CD4-positive, alpha-beta T cell (primary cell): Measurements from ENCODE around the gene EMILIN3. TPM values are rescaled to one million over a fixed set of nuclear protein-coding genes. Genes with fewer than 3 reads are reported as not detected.

Experiments
- ATAC-seq: fragments of 200-7000 bp; cut with Tn5 transposase; one replicate; pipeline ENCODE4 v1.10.0; 2022; ENCODE audit warnings: mild to moderate bottlenecking; ENCODE audit not compliant: poor library complexity
- CTCF ChIA-PET: fragments of 350-600 bp; sonication (Branson Sonifier 250); formaldehyde crosslinking; loops from one replicate; lab custom pipeline; 2021; ENCODE audit warnings: antibody characterized with exemption, inconsistent platforms; lab: Charles Lee
- POLR2A ChIA-PET: fragments of 350-600 bp; sonication (Branson Sonifier 250); formaldehyde crosslinking; loops from one replicate; lab custom pipeline; 2021; ENCODE audit warnings: antibody characterized with exemption, inconsistent platforms; lab: Charles Lee
- DNase-seq, 14 experiments: peaks; one replicate each; pipeline ENCODE4 v3.0.0-alpha.2; 2013 to 2020; ENCODE audit warnings: mixed read lengths in 2 of 14
- H3K27ac ChIP-seq, 2 donors: one replicate each; pipeline versions ENCODE4 v1.5.1 to v1.7.0; 2013; ENCODE audit warnings: low read length in 2 of 2, low read depth in 1 of 2, mild to moderate bottlenecking in 1 of 2
- H3K27me3 ChIP-seq, 2 experiments: 1 replicate in 1 of 2; 2 replicates in 1 of 2; pipeline versions ENCODE4 v1.6.1 to v1.7.0; 2013; ENCODE audit warnings: low read length in 2 of 2, control low read depth in 1 of 2, mild to moderate bottlenecking in 1 of 2, moderate library complexity in 1 of 2; ENCODE audit not compliant: insufficient read depth in 2 of 2, control insufficient read depth in 1 of 2
- H3K36me3 ChIP-seq: one replicate; pipeline ENCODE4 v1.6.1; 2013; ENCODE audit warnings: low read length, control low read depth; ENCODE audit not compliant: insufficient read depth
- H3K4me1 ChIP-seq: one replicate; pipeline ENCODE4 v1.6.1; 2013; ENCODE audit warnings: low read length, control low read depth; ENCODE audit not compliant: insufficient read depth
- H3K4me3 ChIP-seq: one replicate; pipeline ENCODE4 v1.5.1; 2013; ENCODE audit warnings: mild to moderate bottlenecking, low read length, moderate library complexity
- H3K9me3 ChIP-seq, 2 experiments: 1 replicate in 1 of 2; 2 replicates in 1 of 2; pipeline versions ENCODE4 v1.6.1 to v1.7.0; 2013; ENCODE audit warnings: low read length in 2 of 2, mild to moderate bottlenecking in 2 of 2, control low read depth in 1 of 2, moderate library complexity in 1 of 2; ENCODE audit not compliant: control insufficient read depth in 1 of 2, insufficient read depth in 1 of 2
- H3K27ac Mint-ChIP-seq: one replicate; pipeline ENCODE4 v1.8.0; 2020; ENCODE audit warnings: mixed read lengths
- H3K27me3 Mint-ChIP-seq: one replicate; pipeline ENCODE4 v1.8.0; 2021; ENCODE audit warnings: mixed read lengths
- H3K36me3 Mint-ChIP-seq: one replicate; pipeline ENCODE4 v1.8.0; 2021; ENCODE audit warnings: low read depth, mixed read lengths
- H3K4me1 Mint-ChIP-seq: one replicate; pipeline ENCODE4 v1.8.0; 2021; ENCODE audit warnings: low read depth, mixed read lengths
- H3K4me3 Mint-ChIP-seq: one replicate; pipeline ENCODE4 v1.8.0; 2020; ENCODE audit warnings: mild to moderate bottlenecking, mixed read lengths
- H3K9me3 Mint-ChIP-seq: one replicate; pipeline ENCODE4 v1.8.0; 2020; ENCODE audit warnings: mixed read lengths
- CTCF ChIP-seq: fragments of 200-600 bp; IDR thresholded peaks from one replicate; pipeline ENCODE4 v1.8.0; 2022; ENCODE audit warnings: antibody characterized with exemption, mild to moderate bottlenecking
- intact Hi-C, 2 experiments: fragments of 100-400 bp; cut with DNase I in 1 of 2; cut with micrococcal nuclease in 1 of 2; formaldehyde crosslinking; loops; one replicate each; pipeline versions ENCODE4 v1.15.1 to v1.9.0; 2023 to 2025; cut with DNase I, micrococcal nuclease
- total RNA-seq, 174 experiments: library from RNA in 2 of 174; stranded (reverse) in 2 of 174; gene quantifications; one replicate each; pipeline ENCODE4 v1.2.3 and lab custom pipeline; 2021 to 2026

EMILIN3 gene
- total RNA-seq, 2 experiments from 2014 or later = 0.11 to 0.22 TPM

GRCh38 chr20:41363601-41364000 lies 3.0 kb downstream of the EMILIN3 start:
- Histone ChIP-seq H3K9me3 (no peaks in the 10 kb centered on the region), H3K36me3 (no peaks in the 10 kb centered on the region), H3K27ac (no peak overlapping the region), H3K4me1 (no peaks in the 10 kb centered on the region), H3K4me3 (no peak overlapping the region), H3K27me3 (peaks cover 15 to 28% of the 10 kb centered on the region in 2 experiments)
- no peaks in the 10 kb centered on the region for H3K9me3 Mint-ChIP-seq
- no peak for TF ChIP-seq CTCF
- H3K4me1 Mint-ChIP-seq = peaks cover 8% of the 10 kb centered on the region
- no peak overlapping the region for H3K27ac Mint-ChIP-seq
- peaks cover 26% of the 10 kb centered on the region for H3K27me3 Mint-ChIP-seq
- no peak for DNase-seq
- H3K4me3 Mint-ChIP-seq = no peak overlapping the region
- no peaks in the 10 kb centered on the region for H3K36me3 Mint-ChIP-seq
- ChIA-PET POLR2A (no interaction called here), CTCF (no interaction called here)
- intact Hi-C loops = no loop called here
- ATAC-seq = no peak

- no peaks in the 10 kb centered on the region for H3K9me3 ChIP-seq
- no peaks in the 10 kb centered on the region for H3K36me3 Mint-ChIP-seq
- no peaks in the 10 kb centered on the region for H3K4me1 ChIP-seq
- H3K9me3 Mint-ChIP-seq = no peaks in the 10 kb centered on the region
- H3K27me3 ChIP-seq = peaks cover 15 to 23% of the 10 kb centered on the region in 2 experiments
- H3K27ac ChIP-seq = no peak overlapping the region
- no peak for TF ChIP-seq CTCF
- intact Hi-C loops = no loop called here
- H3K27ac Mint-ChIP-seq = no peak overlapping the region
- ATAC-seq (no peak), DNase-seq (no peak)
- ChIA-PET CTCF (no interaction called here), POLR2A (no interaction called here)
- H3K36me3 ChIP-seq = no peaks in the 10 kb centered on the region
- H3K4me3 Mint-ChIP-seq = no peak overlapping the region
- H3K4me1 Mint-ChIP-seq = peaks cover 8% of the 10 kb centered on the region
- H3K27me3 Mint-ChIP-seq = peaks cover 21% of the 10 kb centered on the region
- no peak overlapping the region for H3K4me3 ChIP-seq
Observed at GRCh38 chr20:41362748-41363140, 3.9 kb downstream of the EMILIN3 start.

- no peak overlapping the region for H3K27ac Mint-ChIP-seq
- DNase-seq (no peak), ATAC-seq (no peak)
- TF ChIP-seq CTCF = no peak
- peaks cover 10 to 16% of the 10 kb centered on the region in 2 experiments for H3K27me3 ChIP-seq
- peaks cover under 1% of the 10 kb centered on the region for H3K4me1 Mint-ChIP-seq
- intact Hi-C loops = no loop called here
- peaks cover 14% of the 10 kb centered on the region for H3K27me3 Mint-ChIP-seq
- no peaks in the 10 kb centered on the region for H3K36me3 ChIP-seq
- ChIA-PET POLR2A (no interaction called here), CTCF (no interaction called here)
- no peak overlapping the region for H3K4me3 ChIP-seq
- H3K4me1 ChIP-seq = no peaks in the 10 kb centered on the region
- H3K9me3 Mint-ChIP-seq = no peaks in the 10 kb centered on the region
- H3K9me3 ChIP-seq = no peaks in the 10 kb centered on the region
- H3K4me3 Mint-ChIP-seq = no peak overlapping the region
- H3K36me3 Mint-ChIP-seq = no peaks in the 10 kb centered on the region
- H3K27ac ChIP-seq = no peak overlapping the region
Observed at GRCh38 chr20:41361757-41362747, 4.6 kb downstream of the EMILIN3 start.
